Amygdala (tissue), 56 donors: Measurements from ENCODE around the gene OXSM.
A peak's percentile ranks its signal among the peaks of the same experiment; 100 is the strongest.

Source experiments
- DNase-seq, 56 donors: peaks; one replicate each; lab custom pipeline; 2025; lab: John Stamatoyannopoulos, UW

The OXSM gene

DNA sequence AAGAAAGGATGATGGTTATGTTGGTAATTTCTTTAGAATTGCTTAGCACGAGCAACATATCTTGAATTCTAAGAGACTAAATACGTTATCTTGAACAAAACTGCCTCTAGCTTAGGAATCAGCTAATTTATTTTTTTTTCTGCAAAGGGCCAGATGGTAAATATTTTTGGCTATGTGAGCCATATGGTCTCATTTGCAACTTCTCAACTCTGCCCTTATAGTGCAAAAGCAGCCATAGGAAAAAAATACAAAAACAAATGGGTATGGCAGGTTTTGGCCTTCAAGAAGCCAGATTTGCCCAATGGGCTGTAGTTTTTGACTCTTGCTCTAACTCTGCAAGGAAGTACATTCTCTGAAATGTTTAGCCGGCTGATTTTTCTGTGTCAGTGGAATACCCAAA lies 11.9 kb downstream of the OXSM start:
- no peak for DNase-seq

DNA sequence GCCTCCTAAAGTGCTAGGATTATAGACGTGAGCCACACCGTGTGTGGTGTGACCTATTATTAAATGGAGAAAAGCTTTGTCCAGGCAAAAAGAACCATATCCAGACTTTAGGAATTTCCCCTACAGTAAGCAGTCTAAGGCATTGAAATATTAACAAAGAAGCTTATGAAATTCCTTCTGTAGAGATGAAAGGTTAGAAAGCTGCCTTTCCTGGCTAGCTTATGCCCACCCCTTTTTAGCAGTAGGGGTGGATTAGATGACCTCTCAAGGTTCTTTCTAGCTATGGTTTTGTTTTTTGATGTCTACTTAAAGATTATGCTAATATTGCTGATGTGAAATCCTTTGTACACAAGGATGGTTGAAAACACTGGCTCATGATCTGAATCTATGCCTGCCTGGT lies 13.9 kb downstream of the OXSM start:
- no peak for DNase-seq

- DNase-seq, result no peak
Observed at GRCh38 chr3:25804676-25805075, 14.8 kb downstream of the OXSM start.

- no peak for DNase-seq
Observed at GRCh38 chr3:25812644-25813043, 22.8 kb downstream of the OXSM start.

GRCh38 chr3:25817107-25817506 lies 27.2 kb downstream of the OXSM start:
- DNase-seq, result no peak

DNA sequence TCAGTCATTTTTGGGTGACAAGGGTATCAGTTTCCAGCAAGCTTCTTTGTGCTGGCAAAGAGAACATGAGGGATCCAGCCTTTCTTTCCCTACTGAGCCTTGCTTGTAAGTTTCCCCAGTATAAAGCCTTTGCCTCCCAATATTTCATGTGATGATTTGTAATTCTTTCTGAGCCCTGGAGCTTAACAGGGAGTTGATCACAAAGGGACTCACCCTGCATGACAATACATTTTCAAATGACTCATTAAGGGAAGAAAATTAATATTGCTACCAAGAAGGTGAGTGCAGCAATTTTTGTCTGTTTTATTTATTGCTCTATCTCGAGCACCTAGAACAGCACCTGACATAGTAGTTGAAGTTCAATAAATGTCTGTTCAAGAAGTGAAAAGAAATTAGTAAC lies 27.7 kb downstream of the OXSM start:
- no peak for DNase-seq

GRCh38 chr3:25818335-25818734 lies 28.4 kb downstream of the OXSM start:
- DNase-seq, result no peak

GRCh38 chr3:25820366-25820765 lies 30.5 kb downstream of the OXSM start:
- DNase-seq, result peak in 6 of 56 donors; percentile 2 to 56 (median 7)

GRCh38 chr3:25820816-25821486 lies 31.1 kb downstream of the OXSM start:
- DNase-seq, result no peak

GRCh38 chr3:25821746-25822573 lies 32.1 kb downstream of the OXSM start:
- no peak for DNase-seq

GRCh38 chr3:25823314-25823713 lies 33.4 kb downstream of the OXSM start:
- DNase-seq, result no peak

DNA sequence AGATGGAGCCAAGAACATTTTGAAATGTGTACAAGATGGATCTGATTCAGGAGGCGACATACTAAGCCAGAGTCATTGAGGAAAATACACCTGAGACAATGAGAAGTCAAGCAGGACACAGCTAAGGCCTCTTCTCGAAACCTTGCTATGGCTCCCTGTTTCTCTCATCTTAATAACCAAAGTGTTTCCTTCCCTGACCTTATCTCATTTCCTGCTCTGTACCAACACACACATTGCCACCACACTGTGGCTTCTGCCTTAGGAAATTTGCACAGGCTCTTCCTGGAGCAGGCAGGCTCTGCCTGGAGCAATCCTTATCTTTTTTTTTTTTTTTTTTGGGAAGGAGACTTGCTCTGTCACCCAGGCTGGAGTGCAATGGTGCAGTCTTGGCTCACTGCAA lies 36.6 kb downstream of the OXSM start:
- DNase-seq, result no peak

DNA sequence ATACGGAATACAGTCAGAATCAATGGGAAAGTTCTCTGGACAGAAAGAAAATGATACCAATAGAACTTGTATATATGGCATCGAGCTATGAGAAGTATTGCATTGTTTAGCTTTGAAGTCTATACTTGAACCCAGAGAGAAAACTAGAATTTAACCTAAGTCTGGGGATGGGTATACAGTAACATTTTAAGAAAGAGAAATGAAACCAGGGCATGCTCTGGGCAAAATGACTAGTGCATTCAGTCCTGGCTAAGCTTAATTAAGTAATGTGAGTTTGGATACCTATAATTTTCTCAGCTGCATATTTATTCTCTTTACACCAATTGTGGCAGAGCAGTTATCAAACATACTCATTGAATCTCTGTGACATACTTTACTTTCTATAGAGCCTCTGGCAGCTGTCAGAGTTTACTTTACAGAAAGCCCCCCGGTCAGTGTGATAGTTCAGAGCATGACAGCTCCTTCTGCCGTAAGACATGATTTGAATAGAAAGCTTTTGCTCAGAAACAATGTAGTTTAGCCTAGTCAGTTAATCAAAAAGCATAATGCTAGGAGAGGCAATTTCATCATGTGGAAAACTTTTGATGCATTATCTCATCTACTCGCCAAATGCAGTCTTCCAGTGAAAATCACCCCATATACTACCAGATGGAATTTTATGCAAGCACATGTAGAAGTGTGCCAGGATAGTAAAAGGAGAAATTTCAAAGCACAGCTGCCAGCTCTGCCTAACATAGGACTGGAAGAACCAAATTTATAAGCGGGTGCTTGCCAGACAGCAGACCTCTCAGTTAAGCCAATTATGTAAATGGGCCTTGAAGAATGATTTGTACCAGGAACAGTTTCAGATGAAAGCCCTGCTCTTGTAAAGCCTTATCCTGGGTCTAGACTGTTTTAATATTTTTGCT lies 40.7 kb downstream of the OXSM start:
- DNase-seq, result peak in 3 of 56 donors; percentile 3 to 12 (median 8)

DNA sequence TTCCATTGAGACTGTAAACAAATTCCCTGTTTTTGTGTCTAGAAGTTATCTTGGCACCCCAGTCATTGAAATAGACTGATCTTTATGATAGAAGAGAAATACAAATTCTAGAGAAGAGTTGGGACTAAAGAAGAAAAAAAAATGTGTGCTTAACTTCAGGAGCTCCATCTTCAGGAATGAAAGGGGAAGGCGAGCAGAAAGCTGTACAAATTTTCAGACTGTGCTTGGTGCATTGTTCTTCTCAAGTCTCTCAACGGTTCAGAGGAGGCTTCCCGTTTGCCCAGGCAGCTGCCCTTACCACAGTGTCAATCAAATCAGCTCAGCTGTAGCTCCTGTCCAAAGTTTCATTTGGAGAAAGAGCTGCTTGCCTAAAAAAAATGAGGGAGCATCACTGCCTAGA lies 41.7 kb downstream of the OXSM start:
- peak in 1 of 56 donors; percentile 8 for DNase-seq

GRCh38 chr3:25834346-25834745 lies 44.5 kb downstream of the OXSM start:
- no peak for DNase-seq

GRCh38 chr3:25836579-25836978 lies 46.7 kb downstream of the OXSM start:
- DNase-seq, result no peak

DNA sequence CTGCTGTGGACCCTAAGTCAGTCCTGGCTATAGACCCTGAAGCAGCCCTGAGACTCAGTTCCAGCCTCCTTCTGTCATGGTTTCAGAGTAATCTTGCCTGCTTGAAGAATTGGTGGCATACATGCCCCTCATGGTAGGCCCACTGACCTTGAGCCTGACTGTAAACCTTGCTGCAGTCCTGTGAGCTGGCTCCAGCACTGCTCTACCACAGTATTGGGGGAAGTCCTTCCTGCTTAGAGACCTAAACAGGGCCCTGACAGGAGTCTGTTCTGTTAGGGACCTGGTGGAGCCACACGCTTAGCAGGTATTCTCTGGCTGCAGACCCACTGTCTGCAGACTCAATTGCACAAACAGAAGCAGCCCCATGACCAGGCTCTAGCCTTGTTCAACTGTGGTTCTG lies 47.1 kb downstream of the OXSM start:
- DNase-seq, result no peak

GRCh38 chr3:25840099-25840498 lies 50.2 kb downstream of the OXSM start:
- DNase-seq, result no peak

GRCh38 chr3:25843332-25843731 lies 53.4 kb downstream of the OXSM start:
- peak in 1 of 56 donors; percentile 10 for DNase-seq
